ENCODE measurements around the gene CUL1.

GRCh38 chr7:148800677-148801076 lies 102.0 kb downstream of the CUL1 start:
- no peak for TF ChIP-seq POLR2A (IDR thresholded peaks at IDR 0.05)
- no peak for TF ChIP-seq CTCF (IDR thresholded peaks at IDR 0.05)
- no peak for TF ChIP-seq POLR2AphosphoS5 (IDR thresholded peaks at IDR 0.05)
- TF ChIP-seq EP300 (IDR thresholded peaks at IDR 0.05), result no peak

Data from upper lobe of left lung (tissue), 4 donors.